ENCODE results near the gene OIT3.
A peak's percentile ranks its signal among the peaks of the same experiment; 100 is the strongest.
"Not testable (repeated sequence)": the region's sequence is repeated elsewhere in the genome, so short reads cannot be mapped to it uniquely, and the experiment has no call there.

OIT3 gene

DNA sequence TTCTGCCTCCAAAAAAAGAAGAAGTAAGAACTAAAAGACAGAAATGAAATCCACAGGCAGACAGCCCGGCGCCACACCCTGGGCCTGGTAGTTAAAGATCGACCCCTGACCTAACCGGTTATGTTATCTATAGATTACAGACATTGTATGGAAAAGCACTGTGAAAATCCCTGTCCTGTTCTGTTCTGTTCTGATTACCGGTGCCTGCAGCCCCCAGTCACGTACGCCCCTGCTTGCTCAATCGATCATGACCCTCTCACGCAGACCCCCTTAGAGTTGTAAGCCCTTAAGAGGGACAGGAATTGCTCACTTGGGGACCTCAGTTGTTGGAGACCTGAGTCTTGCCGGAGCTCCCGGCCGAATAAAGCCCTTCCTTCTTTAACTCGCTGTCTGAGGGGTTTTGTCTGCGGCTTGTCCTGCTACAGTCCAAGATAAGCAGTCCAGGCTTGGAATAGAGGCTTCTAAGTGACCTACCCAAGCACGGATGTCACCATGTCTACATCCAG, 10.5 kb downstream of the OIT3 start:
- not testable (repeated sequence) for DNase-seq (ENCODE audit: low spot score)

DNA sequence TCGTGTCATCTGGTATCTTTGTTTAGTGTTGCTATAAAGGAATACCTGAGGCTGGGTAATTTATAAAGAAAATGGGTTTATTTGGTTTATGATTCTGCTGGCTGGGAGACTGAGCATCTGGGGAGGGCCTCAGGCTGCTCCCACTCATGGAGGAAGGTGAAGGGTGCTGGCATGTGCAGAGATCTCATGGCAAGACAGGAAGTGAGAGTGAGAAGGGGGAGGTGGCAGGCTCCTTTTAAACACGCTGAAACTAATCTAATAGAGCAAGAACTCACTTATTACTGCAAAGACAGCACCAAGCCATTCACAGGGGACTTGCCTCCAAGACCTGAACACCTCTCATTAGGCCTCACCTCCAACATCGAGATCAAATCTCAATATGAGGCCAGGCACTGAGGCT, 11.3 kb downstream of the OIT3 start:
- no peak for DNase-seq (ENCODE audit: low spot score)

DNA sequence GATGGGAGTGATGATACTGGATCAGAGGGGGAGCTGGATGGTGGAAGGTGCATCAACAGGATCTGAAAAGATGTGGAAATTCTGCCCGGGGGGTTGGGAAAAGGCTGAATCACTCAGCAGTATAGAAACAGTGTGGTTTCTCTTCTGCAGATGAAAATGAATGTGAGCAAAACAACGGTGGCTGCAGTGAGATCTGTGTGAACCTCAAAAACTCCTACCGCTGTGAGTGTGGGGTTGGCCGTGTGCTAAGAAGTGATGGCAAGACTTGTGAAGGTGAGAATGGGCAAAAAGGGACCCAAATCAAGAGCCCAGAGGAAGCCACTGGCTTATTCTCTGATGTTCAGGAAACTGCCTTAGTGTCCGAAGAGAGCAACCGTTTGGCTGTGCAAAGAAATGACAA, 12.9 kb downstream of the OIT3 start:
- no peak for DNase-seq (ENCODE audit: low spot score)

DNA sequence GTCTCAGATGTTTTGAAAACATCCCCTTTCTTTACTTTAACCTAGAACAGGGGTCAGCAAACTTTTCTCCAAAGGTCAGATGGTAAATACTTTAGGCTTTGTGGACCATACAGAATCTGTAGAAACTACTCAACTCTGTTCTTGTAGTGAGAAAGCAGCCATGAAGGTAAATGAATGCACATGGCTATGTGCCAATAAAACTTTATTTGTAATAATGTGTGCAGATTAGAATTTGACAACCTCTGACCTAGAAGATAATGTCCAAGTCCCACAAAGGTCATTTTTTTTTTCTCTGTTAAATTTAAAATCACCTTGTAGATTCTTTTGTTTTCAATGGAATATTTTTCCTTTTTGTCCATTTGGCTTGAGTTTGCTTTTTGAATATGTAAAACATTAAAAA, 17.2 kb downstream of the OIT3 start:
- no peak for DNase-seq (ENCODE audit: low spot score)

DNA sequence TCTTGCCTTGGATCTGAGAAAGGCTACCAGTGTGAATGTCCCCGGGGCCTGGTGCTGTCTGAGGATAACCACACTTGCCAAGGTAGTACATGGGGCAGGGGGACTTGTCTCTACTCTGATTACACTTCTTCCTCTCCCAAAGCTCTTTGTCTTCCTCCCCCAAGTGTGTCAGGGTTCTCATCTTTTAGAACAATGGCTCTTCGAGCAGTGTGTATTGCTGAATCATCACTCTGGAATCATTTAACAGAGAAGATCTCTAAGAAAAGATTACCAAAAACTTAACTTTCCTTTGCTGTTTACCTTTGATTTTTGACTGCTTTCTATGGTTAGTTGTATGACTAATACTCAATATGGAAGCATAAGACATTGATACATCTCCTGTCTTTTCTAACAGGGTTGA, 18.2 kb downstream of the OIT3 start:
- DNase-seq (ENCODE audit: low spot score): no peak

DNA sequence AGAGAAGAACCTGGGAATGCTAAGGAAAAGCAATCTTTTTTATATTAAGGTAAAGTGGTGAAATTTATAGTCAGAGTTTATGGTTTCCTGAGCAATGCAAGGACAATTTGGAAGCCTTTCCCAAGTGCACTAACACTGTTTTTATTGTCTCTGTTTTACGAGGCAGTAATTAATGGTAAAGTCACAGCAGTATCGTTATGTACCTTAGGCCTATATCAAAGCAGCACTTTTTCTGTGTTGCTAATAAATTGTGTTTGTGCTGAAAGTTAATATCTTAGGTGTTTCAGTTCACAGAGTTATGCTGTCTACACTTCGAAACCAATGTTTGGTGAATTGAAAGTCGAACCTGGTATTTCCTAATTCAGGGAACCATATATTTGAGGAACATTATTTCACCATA, 19.2 kb downstream of the OIT3 start:
- no peak for DNase-seq (ENCODE audit: low spot score)

DNA sequence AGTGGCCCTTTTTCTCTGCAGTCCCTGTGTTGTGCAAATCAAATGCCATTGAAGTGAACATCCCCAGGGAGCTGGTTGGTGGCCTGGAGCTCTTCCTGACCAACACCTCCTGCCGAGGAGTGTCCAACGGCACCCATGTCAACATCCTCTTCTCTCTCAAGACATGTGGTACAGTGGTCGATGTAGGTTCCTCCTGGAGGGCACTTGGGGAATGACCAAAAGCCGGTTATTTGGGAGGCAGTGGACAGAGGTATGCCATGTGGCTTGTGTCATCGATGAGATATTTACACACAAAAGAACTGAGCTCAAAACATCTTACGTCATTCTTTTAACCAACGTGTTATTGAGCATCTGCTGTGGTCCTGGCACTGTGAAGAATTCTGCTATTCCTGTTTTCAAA, 19.7 kb downstream of the OIT3 start:
- DNase-seq (ENCODE audit: low spot score): no peak

DNA sequence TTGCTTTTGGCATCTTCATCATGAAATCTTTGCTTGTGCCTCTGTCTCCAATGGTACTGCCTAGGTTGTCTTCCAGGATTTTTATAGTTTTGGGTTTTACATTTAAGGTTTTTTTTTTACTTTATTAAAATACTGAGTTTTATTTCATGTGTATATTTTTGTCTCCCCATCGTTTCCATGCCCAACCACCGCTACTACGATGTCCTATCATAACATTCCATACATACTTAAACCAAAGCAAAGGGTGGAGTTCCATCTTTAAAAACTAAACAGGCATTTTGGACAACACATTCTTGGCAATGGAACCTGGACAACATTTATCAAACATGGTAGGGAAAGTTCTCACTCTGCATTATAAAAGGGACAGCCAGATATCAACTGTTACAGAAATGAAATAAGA, 23.7 kb downstream of the OIT3 start:
- not testable (repeated sequence) for DNase-seq (ENCODE audit: low spot score)

DNA sequence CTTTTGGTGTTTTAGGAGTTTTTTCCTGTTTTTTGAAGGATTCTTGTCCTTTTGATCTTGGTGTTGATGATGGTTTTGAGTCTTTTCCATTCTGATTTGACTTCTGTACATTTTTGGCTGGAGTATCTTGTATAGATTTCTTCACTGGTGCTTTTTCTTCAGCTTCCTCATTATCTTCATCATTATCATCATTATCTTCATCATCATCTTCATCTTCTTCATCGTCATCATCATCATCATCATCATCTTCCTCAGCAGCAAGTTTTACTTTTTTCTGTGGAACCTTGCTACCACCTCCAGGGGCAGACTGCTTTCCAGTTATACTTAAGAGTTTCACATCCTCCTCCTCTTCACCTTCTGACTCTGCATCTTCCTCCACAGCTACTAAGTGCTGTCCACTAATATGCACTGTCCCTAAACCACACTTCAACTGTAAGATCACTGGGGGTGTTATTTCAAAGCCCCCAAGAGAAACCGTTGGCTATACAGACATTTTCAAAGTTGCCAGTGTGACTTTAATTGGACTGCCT, 24.3 kb downstream of the OIT3 start:
- not testable (repeated sequence) for DNase-seq (ENCODE audit: low spot score)

DNA sequence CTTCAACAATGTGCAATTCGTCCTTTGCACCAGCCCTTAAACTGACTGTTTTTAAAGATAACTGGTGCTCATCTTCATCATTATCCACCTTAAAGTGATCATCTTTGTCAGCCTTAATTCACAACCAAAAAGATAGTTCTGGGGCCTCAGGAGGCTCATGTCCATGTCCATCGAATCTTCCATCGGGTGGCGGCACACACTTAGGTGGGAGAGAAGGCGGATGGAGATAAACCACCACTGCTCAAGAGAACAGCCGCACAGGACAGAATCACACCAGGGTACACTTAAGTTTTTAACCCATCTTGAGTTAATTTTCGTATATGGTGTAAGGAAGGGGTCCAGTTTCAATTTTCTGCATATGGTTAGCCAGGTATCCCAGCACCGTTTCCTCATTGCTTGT, 24.8 kb downstream of the OIT3 start:
- DNase-seq (ENCODE audit: low spot score): no peak

DNA sequence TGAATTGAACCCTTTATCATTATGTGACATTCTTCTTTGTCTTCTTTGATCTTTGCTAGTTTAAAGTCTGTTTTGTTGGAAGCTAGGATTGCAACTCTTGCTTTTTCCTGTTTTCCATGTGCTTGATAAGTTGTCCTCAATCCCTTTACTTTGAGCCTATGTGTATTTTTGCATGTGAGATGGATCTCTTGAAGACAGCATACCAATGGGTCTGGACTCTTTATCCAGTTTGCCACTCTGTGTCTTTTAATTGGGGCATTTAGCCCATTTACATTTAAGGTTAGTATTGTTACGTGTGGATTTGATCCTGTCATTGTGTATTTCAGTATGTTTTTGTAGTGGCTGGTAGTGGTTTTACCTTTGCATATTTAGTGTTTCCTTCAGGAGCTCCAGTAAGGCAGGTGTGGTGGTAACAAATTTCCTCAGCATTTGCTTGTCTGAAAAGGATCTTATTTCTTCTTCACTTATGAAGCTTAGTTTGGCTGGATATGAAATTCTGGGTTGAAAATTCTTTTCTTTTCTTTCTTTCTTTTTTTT, 27.7 kb downstream of the OIT3 start:
- DNase-seq (ENCODE audit: low spot score): not testable (repeated sequence)

DNA sequence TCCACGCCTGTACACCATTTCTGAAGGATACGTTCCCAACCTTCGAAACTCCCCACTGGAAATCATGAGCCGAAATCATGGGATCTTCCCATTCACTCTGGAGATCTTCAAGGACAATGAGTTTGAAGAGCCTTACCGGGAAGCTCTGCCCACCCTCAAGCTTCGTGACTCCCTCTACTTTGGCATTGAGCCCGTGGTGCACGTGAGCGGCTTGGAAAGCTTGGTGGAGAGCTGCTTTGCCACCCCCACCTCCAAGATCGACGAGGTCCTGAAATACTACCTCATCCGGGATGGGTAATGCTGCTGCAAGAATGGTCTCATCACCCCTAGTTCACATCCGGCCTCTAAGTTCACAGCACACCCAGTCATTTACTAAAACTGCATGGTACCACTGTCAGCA, 30.8 kb downstream of the OIT3 start:
- DNase-seq (ENCODE audit: low spot score): no peak

DNA sequence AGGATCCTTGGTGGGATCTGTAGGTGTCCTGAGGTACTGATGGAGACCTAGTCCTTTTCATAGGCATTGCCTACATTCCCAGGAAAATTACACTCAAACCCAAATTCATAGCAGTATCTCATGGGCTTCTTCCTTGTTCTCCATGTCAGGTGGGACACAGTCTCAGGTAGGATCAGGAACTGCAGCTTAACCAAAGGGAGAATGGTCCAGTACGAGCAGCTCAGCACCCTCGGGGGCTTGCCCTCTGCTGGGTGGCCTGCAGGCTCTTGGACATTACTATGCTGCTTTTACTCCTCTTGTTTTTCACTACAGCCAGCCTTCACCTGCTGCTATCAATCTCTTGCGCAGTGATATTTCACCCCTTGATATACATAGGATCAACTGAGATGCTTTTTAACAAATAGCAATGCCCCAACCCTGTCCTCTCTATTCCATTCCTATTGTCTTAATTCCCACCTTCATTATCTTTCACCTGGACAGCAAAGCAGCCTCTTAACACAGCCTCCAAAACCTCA, 32.5 kb downstream of the OIT3 start:
- DNase-seq (ENCODE audit: low spot score): no peak

DNA sequence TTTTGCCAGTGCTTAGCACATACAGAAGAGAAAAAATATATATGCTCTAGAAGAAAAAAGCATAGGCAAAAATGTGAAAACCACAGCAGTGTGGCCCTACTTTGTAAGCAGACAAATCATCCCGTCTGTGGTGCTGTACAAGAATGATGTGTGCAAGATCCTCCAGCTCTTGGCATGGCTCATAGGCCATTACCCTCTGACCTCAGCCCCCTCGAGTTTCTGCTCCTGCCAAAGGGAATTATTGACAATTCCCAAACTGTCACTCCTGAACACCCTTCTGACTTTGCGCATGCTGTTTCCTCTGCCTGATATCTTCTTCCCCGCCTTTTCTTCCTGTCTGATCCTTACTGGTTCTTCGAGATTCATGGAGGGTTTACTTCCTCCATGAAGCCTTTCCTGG, 33.9 kb downstream of the OIT3 start:
- no peak for DNase-seq (ENCODE audit: low spot score)

DNA sequence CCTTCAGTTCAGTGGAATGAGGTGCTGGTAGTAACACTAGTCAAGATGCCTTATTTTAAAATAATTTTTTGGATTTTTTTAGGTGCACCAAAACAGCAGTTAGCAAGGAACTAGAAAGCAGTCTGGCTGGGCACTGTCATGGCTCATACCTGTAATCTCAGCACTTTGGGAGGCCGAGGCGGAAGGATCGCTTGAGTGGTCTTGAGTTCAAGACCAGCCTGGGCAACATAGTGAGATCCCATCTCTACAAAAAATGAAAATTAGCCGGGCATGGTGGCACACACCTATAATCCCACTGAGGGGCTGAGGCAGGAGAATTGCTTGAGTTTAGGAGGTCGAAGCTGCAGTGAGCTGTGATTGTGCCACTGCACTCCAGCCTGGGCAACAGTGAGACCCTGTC, 35.3 kb downstream of the OIT3 start:
- no peak for DNase-seq (ENCODE audit: low spot score)

DNA sequence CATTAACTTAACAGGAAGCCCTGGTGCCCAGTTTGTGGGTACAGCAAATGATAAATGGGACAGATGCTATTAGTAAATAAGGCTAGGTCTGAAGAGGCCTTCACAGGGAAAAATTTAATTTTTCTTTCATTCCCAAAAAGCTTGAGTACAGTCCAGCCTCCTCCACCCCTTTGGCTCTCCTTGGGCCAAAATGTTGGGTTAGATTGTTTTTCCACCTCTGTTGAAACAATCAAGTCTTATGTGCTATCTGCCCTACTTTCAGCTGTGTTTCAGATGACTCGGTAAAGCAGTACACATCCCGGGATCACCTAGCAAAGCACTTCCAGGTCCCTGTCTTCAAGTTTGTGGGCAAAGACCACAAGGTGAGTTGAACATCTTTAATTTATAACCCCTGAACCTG, 36.7 kb downstream of the OIT3 start:
- no peak for DNase-seq (ENCODE audit: low spot score)

DNA sequence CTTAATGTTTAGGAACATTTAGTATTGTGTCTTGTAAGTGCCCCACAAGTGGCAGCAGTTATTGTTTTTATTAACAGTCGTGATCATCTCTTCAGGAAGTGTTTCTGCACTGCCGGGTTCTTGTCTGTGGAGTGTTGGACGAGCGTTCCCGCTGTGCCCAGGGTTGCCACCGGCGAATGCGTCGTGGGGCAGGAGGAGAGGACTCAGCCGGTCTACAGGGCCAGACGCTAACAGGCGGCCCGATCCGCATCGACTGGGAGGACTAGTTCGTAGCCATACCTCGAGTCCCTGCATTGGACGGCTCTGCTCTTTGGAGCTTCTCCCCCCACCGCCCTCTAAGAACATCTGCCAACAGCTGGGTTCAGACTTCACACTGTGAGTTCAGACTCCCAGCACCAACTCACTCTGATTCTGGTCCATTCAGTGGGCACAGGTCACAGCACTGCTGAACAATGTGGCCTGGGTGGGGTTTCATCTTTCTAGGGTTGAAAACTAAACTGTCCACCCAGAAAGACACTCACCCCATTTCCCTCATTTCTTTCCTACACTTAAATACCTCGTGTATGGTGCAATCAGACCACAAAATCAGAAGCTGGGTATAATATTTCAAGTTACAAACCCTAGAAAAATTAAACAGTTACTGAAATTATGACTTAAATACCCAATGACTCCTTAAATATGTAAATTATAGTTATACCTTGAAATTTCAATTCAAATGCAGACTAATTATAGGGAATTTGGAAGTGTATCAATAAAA, 38.9 kb downstream of the OIT3 start:
- DNase-seq (ENCODE audit: low spot score): no peak

DNA sequence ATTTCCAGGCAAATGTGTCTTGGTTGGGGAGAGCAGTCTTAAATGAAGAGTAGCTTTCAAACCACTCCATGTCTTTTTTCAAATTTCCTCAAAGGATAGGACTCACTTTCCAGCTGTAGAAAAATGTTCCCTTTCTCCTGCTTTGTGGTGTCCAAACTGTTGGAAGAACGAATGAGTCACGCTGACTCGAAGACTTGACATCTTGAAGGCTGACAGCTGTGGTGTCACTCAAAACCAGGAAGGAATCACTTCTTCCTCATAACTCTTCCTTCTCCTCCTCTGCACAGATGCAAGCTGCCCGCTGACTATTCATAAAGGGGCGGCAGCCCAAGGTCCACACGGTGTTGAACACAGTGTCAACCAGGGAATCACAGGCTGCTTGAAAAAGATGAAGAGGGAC, 41.8 kb downstream of the OIT3 start:
- peak; percentile 86 for DNase-seq (ENCODE audit: low spot score)

DNA sequence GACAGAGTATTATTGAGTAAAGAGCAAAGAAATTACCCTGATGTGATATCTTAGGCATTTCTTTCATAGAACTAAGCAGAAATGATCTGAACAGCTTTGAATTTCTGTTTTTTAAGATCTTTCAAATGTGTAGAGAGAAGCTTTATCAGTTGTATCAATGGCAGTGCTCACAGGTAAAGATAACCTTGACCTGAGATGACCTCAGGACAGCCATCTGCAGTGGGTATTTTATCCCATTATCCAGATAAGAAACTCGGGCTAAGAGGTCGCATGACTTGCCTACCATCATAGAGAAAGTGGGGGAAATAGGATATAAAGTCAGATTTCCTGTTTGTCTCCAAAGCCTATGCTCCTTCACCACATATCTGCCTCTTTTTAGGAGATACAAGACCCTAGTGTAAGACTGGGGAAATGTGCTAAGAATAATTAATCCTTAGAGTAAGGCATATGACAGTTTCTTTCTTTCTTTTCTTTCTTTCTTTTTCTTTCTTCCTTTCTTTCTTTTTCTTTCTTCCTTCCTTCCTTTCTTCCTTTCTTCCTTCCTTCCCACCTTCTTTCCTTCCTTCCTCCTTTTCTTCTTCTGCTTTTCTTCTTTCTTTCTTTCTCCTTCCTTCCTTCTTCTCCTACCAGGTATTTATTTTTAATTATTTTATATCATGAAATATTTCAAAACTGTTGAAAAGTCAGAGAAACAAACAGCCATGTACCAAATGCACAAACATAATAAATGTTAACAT, 50.1 kb downstream of the OIT3 start:
- no peak for DNase-seq (ENCODE audit: low spot score)

DNA sequence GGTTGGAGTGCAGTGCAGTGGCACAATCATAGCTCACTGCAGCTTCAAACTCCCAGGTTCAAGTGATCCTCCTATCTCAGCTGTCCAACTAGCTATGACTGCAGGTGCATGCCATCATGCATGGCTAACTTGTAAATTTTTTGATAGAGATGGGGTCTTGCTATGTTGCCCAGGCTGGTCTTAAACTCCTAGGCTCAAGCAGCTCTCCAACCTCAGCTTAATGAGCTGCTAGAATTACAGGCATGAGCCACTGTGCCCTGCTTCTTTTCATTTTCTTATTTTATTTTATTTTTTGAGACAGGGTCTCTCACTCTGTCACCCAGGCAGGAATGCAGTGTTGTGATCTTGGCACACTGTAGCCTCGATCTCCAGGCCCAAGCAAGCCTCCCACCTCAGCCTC, 53.4 kb downstream of the OIT3 start:
- no peak for DNase-seq (ENCODE audit: low spot score)

DNA sequence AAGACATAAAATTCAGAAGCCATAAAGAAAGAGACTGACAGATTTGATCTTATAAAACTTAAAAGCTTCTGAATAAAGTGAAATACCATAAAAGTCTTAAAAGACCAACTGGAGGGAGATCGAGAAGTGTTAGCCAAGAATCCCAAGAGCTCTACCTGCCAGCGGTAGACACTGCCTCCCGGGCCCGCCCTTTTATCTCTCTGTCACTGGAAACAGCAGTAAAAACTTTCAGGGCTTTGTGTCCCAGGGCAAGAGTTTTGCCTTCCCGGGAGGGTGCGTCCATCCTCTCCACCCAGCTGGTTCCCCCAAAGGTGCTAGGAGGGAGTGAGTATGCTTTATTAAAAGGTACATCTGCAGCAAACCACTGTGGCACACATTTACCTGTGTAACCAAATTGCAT, 55.2 kb downstream of the OIT3 start:
- no peak for DNase-seq (ENCODE audit: low spot score)

DNA sequence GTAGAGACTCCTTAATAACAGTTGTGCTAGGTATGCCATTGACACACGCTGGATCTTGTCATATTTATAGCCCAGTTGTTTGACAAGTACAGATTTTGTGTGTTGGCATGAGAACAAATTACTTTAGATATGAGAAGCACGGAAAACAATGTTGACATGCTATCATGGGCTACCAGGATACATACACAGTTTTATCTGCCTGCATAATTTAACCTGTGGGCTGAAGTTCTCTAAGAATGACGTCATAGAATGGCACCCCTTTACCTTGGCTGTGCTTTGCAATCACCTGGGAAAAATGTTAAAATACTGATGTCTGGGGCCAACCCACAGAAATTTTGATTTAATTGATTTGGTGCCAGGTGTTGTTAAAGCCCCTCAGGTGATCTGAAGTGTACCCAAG, 58.2 kb downstream of the OIT3 start:
- DNase-seq (ENCODE audit: low spot score): no peak

DNA sequence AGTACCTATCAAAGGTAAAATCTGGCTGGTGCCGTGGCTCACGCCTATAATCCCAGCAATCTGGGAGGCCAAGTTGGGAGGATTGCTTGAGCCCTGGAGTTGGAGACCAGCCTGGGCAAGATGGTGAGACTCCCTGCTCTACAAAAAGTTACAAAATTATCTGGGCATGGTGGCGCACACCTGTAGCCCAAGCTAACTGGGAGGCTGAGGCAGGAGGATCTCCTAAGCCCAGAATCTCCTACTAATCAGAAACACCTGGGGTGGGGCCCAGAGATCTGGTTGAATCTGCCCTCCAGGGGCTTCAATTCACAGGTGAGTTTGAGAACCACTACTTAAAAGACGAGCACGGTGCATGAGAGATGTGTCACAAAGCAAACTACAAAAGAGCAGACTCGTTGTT, 58.6 kb downstream of the OIT3 start:
- DNase-seq (ENCODE audit: low spot score): no peak

Measured in kidney tubule cell (primary cell).